Activated CD4-positive, alpha-beta T cell treated with anti-CD3 and anti-CD28 coated beads, Interleukin-2, amount 50 U/mL, for 48 hours (primary cell): ENCODE results near the gene TOR2A.
"Not testable (repeated sequence)": the region's sequence is repeated elsewhere in the genome, so short reads cannot be mapped to it uniquely, and the experiment has no call there.

ENCODE experiments used
- DNase-seq, 2 experiments: peaks; one replicate each; pipeline ENCODE4 v3.0.0-alpha.2; 2020

TOR2A gene

GRCh38 chr9:127768698-127769097 lies 33.6 kb upstream of the TOR2A start:
- DNase-seq = no peak

GRCh38 chr9:127767909-127768331 lies 32.8 kb upstream of the TOR2A start:
- DNase-seq = no peak

GRCh38 chr9:127767410-127767809 lies 32.3 kb upstream of the TOR2A start:
- DNase-seq = no peak

- DNase-seq = no peak
These were observed 30.3 kb upstream of the TOR2A start for GRCh38 chr9:127765418-127765817.

GRCh38 chr9:127763918-127764384 lies 28.9 kb upstream of the TOR2A start:
- DNase-seq = peak; percentile 47 to 56

GRCh38 chr9:127762111-127762676 lies 27.1 kb upstream of the TOR2A start:
- DNase-seq = no peak

- DNase-seq = no peak
These were observed 26.4 kb upstream of the TOR2A start for GRCh38 chr9:127761491-127761956.

- DNase-seq = no peak
These were observed 26.0 kb upstream of the TOR2A start for GRCh38 chr9:127761061-127761460.

GRCh38 chr9:127758843-127759242 lies 23.7 kb upstream of the TOR2A start:
- no peak for DNase-seq

GRCh38 chr9:127756776-127757175 lies 21.7 kb upstream of the TOR2A start:
- DNase-seq = not testable (repeated sequence)

GRCh38 chr9:127756233-127756632 lies 21.1 kb upstream of the TOR2A start:
- no peak for DNase-seq

GRCh38 chr9:127755061-127756060 lies 20.3 kb upstream of the TOR2A start:
- no peak for DNase-seq

GRCh38 chr9:127754099-127755060 lies 19.3 kb upstream of the TOR2A start:
- DNase-seq = no peak

- no peak for DNase-seq
These were observed 18.5 kb upstream of the TOR2A start for GRCh38 chr9:127753622-127754021.

GRCh38 chr9:127753148-127753547 lies 18.1 kb upstream of the TOR2A start:
- no peak for DNase-seq

- DNase-seq = no peak
These were observed 16.4 kb upstream of the TOR2A start for GRCh38 chr9:127751269-127752054.

GRCh38 chr9:127749090-127749787 lies 14.1 kb upstream of the TOR2A start:
- DNase-seq = no peak

GRCh38 chr9:127746959-127747569 lies 12.0 kb upstream of the TOR2A start:
- DNase-seq = no peak

- DNase-seq = no peak
These were observed 9.5 kb upstream of the TOR2A start for GRCh38 chr9:127744398-127745110.
